Stimulated activated CD4-positive, alpha-beta T cell treated with anti-CD3 and anti-CD28 coated beads, Interleukin-12 subunit alpha, Interleukin-12 subunit beta, amount 100 ng/mL, for 48 hours (primary cell): ENCODE measurements around the gene C9orf72.
A peak's percentile ranks its signal among the peaks of the same experiment; 100 is the strongest.
"Not testable (repeated sequence)": the region's sequence is repeated elsewhere in the genome, so short reads cannot be mapped to it uniquely, and the experiment has no call there.

Experiments
- DNase-seq, 3 donors: peaks; one replicate each; pipeline ENCODE4 v3.0.0-alpha.2; 2020; ENCODE audit warnings: low read depth in 2 of 3, low spot score in 1 of 3

Gene C9orf72

GRCh38 chr9:27572918-27573633 is at the start of gene C9orf72:
Gene C9orf72 (minus strand): TSS chr9:27573481. CDS start chr9:27567120, 6,361 bp downstream.
- peak; percentile 74 to 77 (median 75) for DNase-seq

- DNase-seq: no peak
Measured at GRCh38 chr9:27622693-27623340, 49.5 kb upstream of the C9orf72 start.

- DNase-seq: no peak
Measured at GRCh38 chr9:27619743-27620142, 46.5 kb upstream of the C9orf72 start.

GRCh38 chr9:27618066-27618465 is 44.8 kb upstream of the C9orf72 start:
- DNase-seq: no peak

- no peak for DNase-seq
Measured at GRCh38 chr9:27614551-27614950, 41.3 kb upstream of the C9orf72 start.

GRCh38 chr9:27612036-27612435 is 38.8 kb upstream of the C9orf72 start:
- DNase-seq: not testable (repeated sequence)

GRCh38 chr9:27610622-27611021 is 37.3 kb upstream of the C9orf72 start:
- DNase-seq: no peak

- DNase-seq: no peak
Measured at GRCh38 chr9:27602954-27603353, 29.7 kb upstream of the C9orf72 start.

GRCh38 chr9:27602142-27602861 is 29.0 kb upstream of the C9orf72 start:
- no peak for DNase-seq

- DNase-seq: no peak
Measured at GRCh38 chr9:27601396-27601795, 28.1 kb upstream of the C9orf72 start.

- no peak for DNase-seq
Measured at GRCh38 chr9:27600256-27600655, 27.0 kb upstream of the C9orf72 start.

GRCh38 chr9:27599870-27600238 is 26.6 kb upstream of the C9orf72 start:
- DNase-seq: no peak

- DNase-seq: no peak
Measured at GRCh38 chr9:27599102-27599869, 26.0 kb upstream of the C9orf72 start.

GRCh38 chr9:27595733-27596132 is 22.5 kb upstream of the C9orf72 start:
- no peak for DNase-seq

- DNase-seq: no peak
Measured at GRCh38 chr9:27591672-27592071, 18.4 kb upstream of the C9orf72 start.

GRCh38 chr9:27591093-27591492 is 17.8 kb upstream of the C9orf72 start:
- DNase-seq: no peak

GRCh38 chr9:27590651-27591050 is 17.4 kb upstream of the C9orf72 start:
- DNase-seq: no peak

GRCh38 chr9:27589462-27589861 is 16.2 kb upstream of the C9orf72 start:
- DNase-seq: no peak

GRCh38 chr9:27586304-27586703 is 13.0 kb upstream of the C9orf72 start:
- no peak for DNase-seq

GRCh38 chr9:27584931-27585330 is 11.7 kb upstream of the C9orf72 start:
- DNase-seq: no peak

- DNase-seq: no peak
Measured at GRCh38 chr9:27582794-27583193, 9.5 kb upstream of the C9orf72 start.
